Activated T-cell treated with anti-CD3 and anti-CD28 coated beads for 4 hours (primary cell): Measurements from ENCODE around the gene ISG20.

ENCODE experiments used
- DNase-seq: peaks from one replicate; pipeline ENCODE4 v3.0.0-alpha.2; 2020

Gene ISG20

GRCh38 chr15:88638626-88639372 lies at the start of gene ISG20:
Gene ISG20, plus strand, starts transcription at chr15:88639016. Its CDS starts 351 bp downstream, at chr15:88639367.
- peak; percentile 93 for DNase-seq

- DNase-seq, result no peak
Measured at GRCh38 chr15:88590759-88591158, 48.1 kb upstream of the ISG20 start.

- DNase-seq, result no peak
Measured at GRCh38 chr15:88591384-88591783, 47.4 kb upstream of the ISG20 start.

- DNase-seq, result no peak
Measured at GRCh38 chr15:88603885-88604284, 34.9 kb upstream of the ISG20 start.

- DNase-seq, result no peak
Measured at GRCh38 chr15:88604381-88605188, 34.2 kb upstream of the ISG20 start.

GRCh38 chr15:88605189-88606069 lies 33.4 kb upstream of the ISG20 start:
- DNase-seq, result no peak

GRCh38 chr15:88606070-88606794 lies 32.6 kb upstream of the ISG20 start:
- no peak for DNase-seq

- DNase-seq, result no peak
Measured at GRCh38 chr15:88607951-88608350, 30.9 kb upstream of the ISG20 start.

- DNase-seq, result no peak
Measured at GRCh38 chr15:88608607-88609181, 30.1 kb upstream of the ISG20 start.

- no peak for DNase-seq
Measured at GRCh38 chr15:88609344-88610090, 29.3 kb upstream of the ISG20 start.

GRCh38 chr15:88610701-88611231 lies 28.1 kb upstream of the ISG20 start:
- DNase-seq, result no peak

- no peak for DNase-seq
Measured at GRCh38 chr15:88612186-88612796, 26.5 kb upstream of the ISG20 start.

- no peak for DNase-seq
Measured at GRCh38 chr15:88613074-88613944, 25.5 kb upstream of the ISG20 start.

- no peak for DNase-seq
Measured at GRCh38 chr15:88615303-88616107, 23.3 kb upstream of the ISG20 start.

GRCh38 chr15:88616240-88616639 lies 22.6 kb upstream of the ISG20 start:
- no peak for DNase-seq

GRCh38 chr15:88617031-88617722 lies 21.6 kb upstream of the ISG20 start:
- DNase-seq, result no peak

- no peak for DNase-seq
Measured at GRCh38 chr15:88617790-88618189, 21.0 kb upstream of the ISG20 start.

GRCh38 chr15:88618686-88619085 lies 20.1 kb upstream of the ISG20 start:
- DNase-seq, result no peak
